GM12801 (cell line): ENCODE data around the gene OMG.

Source experiments
- CTCF ChIP-seq: IDR thresholded peaks from one replicate; pipeline ENCODE4 v1.5.1; 2011; ENCODE audit warnings: control low read depth; ENCODE audit not compliant: insufficient read length; ENCODE audit errors: extremely low read depth

The OMG gene

DNA sequence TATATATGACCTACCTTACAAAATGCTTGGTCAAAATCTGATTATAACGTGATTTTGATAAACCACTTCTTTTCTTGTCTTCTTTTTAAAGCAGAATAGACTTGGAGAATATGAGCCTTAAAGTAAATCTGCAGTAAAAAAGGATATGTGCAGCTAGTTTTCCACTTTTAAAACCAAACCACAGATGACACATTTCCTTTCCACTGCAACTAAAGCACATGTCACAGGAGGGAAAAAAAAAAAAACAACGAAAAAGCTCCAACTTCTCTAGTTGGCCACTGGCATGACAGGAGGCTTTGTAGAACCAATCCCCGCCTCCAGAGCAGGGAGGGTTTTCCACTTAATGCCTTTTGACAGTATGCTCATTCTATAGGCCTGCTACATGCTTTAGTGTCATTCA is 24.4 kb upstream of the OMG start, which contains the start of gene EVI2A:
TSS of gene EVI2A (minus strand) at position 142 of the 400 bp plus-strand sequence. CDS start 2,609 bp downstream, outside the sequence.
- no peak for TF ChIP-seq CTCF

DNA sequence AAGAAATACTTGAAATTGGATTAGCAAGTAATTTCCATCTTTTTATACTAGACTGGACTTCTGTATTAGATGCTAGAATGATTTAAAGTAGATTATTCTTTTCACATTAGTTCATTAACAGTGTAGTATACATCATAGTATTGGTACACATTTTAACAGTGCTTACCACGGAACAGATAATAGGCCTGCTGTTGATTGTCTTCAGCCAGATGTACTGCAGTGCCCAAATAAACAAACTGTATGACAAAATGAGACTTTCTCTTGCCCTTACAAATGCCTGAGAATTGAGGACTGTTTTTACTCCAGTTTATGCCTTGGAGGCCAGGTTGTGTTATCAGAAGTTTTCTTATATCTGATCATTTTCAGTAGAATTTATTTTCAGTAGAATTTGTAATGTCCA is 23.8 kb upstream of the OMG start:
- TF ChIP-seq CTCF: no peak

GRCh38 chr17:31320241-31320640 is 23.2 kb upstream of the OMG start:
- TF ChIP-seq CTCF: no peak

GRCh38 chr17:31318851-31319661 is 22.0 kb upstream of the OMG start:
- TF ChIP-seq CTCF: no peak

DNA sequence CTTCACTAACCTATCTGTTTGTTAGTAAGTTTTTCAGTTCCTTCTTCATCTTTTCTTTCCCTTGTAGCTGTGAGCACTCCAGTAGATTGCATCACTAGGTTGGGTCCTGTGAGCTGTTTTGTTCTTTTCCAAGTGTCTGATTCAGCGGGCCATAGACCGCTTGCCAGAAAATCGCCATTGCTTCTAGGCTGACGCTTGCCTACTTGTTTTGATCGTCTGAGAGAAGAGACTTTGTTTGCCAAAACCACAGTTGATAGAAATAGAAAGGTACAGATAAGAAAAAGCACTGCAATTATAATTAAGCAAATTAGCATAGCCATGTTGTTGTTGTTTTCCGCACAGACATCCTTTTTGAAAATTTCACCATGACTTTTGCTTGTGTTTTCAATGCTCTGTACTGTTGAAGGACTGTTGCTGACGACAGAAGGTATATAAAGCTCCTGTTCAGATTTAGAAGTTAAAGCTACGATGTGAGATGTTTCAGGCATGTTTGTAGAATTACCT is 21.3 kb upstream of the OMG start:
- TF ChIP-seq CTCF: no peak

DNA sequence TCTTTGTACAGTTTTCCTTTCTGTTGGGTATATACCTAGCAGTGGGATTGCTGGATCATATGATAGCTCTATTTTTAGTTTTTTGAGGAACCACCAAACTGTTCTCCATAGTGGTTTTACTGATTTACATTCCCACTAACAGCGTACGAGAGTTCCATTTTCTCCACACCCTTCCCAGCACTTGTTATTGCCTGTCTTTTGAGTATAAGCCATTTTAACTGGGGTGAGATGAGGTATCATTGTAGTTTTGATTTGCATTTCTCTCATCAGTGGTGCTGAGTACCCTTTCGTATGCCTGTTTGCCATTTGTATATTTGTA is 17.7 kb upstream of the OMG start:
- TF ChIP-seq CTCF: no peak

DNA sequence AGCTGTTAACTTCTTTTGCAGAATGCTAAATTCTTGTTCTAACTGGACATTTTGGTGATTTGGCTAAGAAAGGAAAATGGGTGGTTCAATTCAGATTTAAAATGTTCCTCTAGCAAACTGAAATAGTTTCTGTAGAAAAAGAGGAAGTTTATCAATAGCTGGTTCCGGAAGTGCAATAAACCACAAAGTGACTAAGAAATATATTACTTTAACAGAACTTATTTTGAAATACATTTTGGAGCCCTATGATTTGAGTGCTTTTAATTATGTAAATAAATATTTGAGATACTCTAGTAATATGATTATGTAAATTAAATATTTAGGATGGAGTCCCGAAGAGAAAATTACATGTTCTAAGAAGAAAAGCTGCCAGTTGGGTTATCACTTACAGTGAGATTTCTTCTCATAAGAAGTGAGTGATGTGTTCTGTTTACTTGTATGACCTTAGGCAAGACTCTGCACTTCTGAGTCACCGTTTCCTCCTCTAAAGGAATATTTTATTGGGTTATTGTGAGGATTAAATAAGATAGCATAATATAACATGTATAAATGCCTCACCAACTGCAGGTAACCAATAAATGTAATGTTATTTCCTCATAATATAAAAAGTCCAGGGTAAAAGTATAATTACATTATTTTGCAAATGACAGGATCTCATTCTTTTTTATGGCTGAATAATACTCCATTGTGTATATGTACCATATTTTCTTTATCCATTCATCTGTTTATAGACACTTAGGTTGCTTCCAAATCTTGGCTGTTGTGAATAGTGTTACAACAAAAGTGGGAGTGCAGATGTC is 17.1 kb upstream of the OMG start, which contains the start of gene EVI2B:
TSS of gene EVI2B (minus strand) at position 73 of the 800 bp plus-strand sequence. CDS start 8,445 bp downstream, outside the sequence.
- TF ChIP-seq CTCF: no peak
